ENCODE results near the gene IFNA6.
"Not testable (repeated sequence)": the region's sequence is repeated elsewhere in the genome, so short reads cannot be mapped to it uniquely, and the experiment has no call there.

IFNA6 gene

DNA sequence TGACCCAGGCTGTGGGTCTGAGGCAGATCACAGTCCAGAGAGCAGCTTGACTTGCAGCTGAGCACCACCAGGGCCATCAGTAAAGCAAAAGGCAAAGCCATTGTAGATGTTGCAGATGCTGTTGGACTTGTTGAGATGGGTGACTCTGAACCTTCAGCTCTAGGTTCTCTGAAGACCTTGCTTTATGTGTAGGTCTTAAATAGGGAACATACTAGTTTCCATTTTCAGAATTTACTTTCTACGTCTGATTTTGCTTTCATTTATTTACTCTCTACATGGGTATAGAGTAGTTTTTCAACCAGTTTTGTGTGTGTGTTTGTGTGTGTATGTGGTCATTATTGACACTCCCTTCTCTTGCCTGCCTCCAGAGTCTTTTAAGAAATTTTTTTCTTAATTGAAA lies at the start of gene IFNA6:
TSS of gene IFNA6 (minus strand) at position 101 of the 400 bp plus-strand sequence. CDS start at position 101, 0 bp downstream.
- intact Hi-C loops (cut with DNase I): no loop called here
- no peak for DNase-seq

DNA sequence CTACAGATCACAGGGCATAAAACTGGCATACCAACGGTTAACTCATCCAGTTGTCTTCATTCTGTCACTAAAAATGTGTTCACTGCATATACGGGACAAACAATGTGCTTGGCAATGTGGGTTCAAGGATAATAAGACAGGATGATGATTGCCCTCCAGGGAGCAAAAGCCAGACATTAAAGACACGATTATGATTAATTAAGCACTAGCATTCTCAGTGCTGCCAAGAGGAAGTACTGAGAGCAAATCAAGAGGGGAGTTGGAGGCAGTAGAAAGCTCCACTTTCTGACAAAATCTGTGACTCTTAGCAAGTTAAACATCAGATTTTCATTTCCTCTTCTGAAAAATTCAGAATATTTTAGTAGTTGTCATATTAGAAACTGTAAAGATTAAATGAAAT lies 49.3 kb upstream of the IFNA6 start:
- no peak for DNase-seq
- intact Hi-C loops (cut with DNase I): no loop called here

DNA sequence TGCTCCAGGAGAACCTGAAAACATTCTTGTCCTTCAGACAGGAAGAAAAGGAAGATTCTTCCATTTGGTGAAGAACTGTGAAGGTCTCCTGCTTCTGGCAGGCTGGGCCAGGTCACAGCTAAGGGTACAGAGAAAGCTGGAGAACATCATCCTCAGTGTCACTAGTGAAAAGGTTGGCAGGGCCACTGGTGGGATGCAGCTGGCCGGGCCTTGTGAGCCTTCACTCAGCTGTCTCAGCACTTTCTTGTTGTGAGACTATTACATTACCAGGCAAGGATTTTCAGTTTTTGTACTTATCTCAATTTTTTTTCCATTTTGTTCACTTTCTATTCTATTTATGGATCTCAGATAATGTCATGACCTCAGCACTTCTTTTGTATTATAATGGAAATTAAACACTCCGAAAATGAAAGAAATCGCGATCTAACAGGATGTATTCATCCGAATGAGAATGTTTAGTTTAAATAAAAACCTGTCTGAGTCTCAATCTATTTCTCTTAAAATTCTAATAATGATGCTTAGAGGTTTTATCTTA lies 48.3 kb upstream of the IFNA6 start:
- intact Hi-C loops (cut with DNase I): no loop called here
- peak in 7 of 42 donors; percentile 12 to 63 (median 30) for DNase-seq

GRCh38 chr9:21395778-21396717 lies 45.4 kb upstream of the IFNA6 start:
- DNase-seq: peak; percentile 46 to 93 (median 81)
- intact Hi-C loops (cut with DNase I): no loop called here

DNA sequence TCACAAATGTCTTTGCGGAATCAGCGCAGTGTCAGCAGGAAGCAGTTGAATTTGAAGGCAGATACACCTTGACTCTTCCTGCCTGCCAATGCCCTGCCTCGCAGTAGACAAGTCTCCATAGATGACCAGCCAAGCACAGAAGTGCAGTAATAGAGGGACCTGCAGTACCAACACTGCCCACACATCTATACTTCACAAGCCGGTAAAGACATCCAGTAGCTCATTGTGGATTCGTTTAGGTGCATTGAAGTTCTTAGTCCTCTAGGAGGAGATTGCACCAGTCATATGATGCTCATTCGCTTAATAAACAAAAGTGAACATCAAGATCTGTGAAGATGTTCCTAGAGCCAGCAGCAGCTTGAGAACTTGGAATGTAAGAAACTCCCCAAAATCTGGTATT lies 41.6 kb upstream of the IFNA6 start:
- DNase-seq: no peak
- intact Hi-C loops (cut with DNase I): no loop called here

DNA sequence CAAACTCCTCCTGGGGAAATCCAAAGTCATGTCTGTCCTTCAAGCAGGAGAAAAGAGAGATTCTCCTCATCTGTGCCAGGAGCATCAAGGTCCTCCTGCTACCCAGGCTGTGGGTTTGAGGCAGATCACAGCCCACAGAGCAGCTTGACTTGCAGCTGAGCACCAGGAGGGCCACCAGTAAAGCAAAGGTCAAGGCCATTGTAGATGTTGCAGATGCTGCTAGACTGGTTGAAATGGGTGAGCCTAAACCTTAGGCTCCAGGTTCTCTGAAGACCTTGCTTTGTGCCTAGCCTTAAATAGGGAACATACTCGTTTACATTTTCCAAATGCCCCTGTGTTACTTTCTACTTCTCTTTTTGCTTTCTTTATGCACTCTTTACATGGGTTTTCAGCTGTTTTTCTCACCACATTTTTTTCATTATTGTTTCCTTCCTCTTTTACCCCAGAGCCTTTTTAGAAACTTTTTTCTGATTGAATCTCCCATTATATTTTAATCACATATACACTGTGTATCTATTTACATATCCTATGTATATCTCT lies 34.5 kb upstream of the IFNA6 start, which contains the start of gene IFNA2:
TSS of gene IFNA2 (minus strand) at position 268 of the 540 bp plus-strand sequence. CDS start at position 199, 69 bp downstream.
- DNase-seq: no peak
- intact Hi-C loops (cut with DNase I): no loop called here

DNA sequence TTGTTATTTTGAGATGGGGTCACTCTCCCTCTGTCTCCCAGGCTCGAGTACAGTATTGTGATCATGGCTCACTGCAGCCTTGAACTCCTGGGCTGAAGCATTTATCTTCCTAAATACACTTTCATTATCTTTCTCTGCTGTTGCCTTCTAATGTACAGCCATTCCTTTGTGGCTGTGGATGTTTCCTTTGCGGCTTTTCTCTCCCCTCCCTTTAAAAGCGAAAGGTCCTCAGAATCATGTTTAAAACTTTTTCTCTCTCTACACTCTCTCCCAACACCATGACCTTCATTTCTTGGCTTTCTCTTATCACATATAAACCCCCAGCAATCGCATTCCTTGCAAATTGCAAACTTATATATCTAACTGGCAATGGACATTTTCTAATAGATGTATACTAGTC lies 32.9 kb upstream of the IFNA6 start:
- intact Hi-C loops (cut with DNase I): no loop called here
- no peak for DNase-seq

GRCh38 chr9:21381448-21382339 lies 31.0 kb upstream of the IFNA6 start:
- no peak for DNase-seq
- intact Hi-C loops (cut with DNase I): no loop called here

GRCh38 chr9:21371467-21371866 lies 20.8 kb upstream of the IFNA6 start:
- DNase-seq; intact Hi-C loops (cut with DNase I): not testable (repeated sequence)

GRCh38 chr9:21367957-21368356 lies 17.3 kb upstream of the IFNA6 start, which contains the start of gene IFNA13:
IFNA13 (minus strand) TSS chr9:21368057; CDS start chr9:21368010, 47 bp downstream.
- DNase-seq: no peak
- intact Hi-C loops (cut with DNase I): no loop called here

GRCh38 chr9:21367169-21367568 lies 16.5 kb upstream of the IFNA6 start:
- intact Hi-C loops (cut with DNase I); DNase-seq: not testable (repeated sequence)

DNA sequence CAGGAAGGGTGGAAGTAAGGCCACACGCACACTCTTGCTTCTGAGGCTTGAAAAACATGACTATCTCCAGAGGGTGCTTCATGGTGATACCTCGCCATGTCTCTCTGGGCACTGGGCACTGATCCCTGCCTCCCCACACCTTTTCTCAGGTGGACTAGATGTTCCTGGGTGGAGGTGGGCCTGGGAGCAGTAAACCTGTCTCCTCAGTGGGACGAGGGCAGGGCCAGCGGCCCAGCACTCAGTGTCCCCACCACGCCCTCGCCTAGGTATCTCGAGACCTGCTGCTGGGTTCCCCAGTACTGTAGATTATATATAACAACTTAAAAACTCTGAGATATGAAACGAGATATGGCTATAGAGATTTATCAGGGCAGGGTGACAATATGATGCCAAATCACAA lies 11.6 kb upstream of the IFNA6 start:
- DNase-seq: no peak
- intact Hi-C loops (cut with DNase I): no loop called here

- DNase-seq: no peak
- intact Hi-C loops (cut with DNase I): no loop called here
Observed at GRCh38 chr9:21357479-21358460, 7.1 kb upstream of the IFNA6 start.

- no peak for DNase-seq
- intact Hi-C loops (cut with DNase I): no loop called here
Observed at GRCh38 chr9:21348430-21348970, 2.2 kb downstream of the IFNA6 start.

- intact Hi-C loops (cut with DNase I): no loop called here
Observed at GRCh38 chr9:21340735-21341134, 10.0 kb downstream of the IFNA6 start.

GRCh38 chr9:21336457-21336856 lies 14.2 kb downstream of the IFNA6 start:
- intact Hi-C loops (cut with DNase I): no loop called here
- no peak for DNase-seq

More at GRCh38 chr9:21340735-21341134, 10.0 kb downstream of the IFNA6 start:
- DNase-seq: no peak
